ENCODE measurements around the gene SLAMF9. TPM values are rescaled to one million over a fixed set of nuclear protein-coding genes. Genes with fewer than 3 reads are reported as not detected.

Gene SLAMF9
- total RNA-seq, 4 donors from 2014 or later, result 0.66 to 16.5 (median 3.6) TPM; not detected in 1

GRCh38 chr1:159929155-159930051, 24.6 kb downstream of the SLAMF9 start:
- no peak for TF ChIP-seq CTCF (IDR thresholded peaks at IDR 0.05; ENCODE audit: low read depth)

- TF ChIP-seq CTCF (IDR thresholded peaks at IDR 0.05; ENCODE audit: low read depth), result no peak
Measured at GRCh38 chr1:159928491-159929050, 25.5 kb downstream of the SLAMF9 start.

- TF ChIP-seq CTCF (IDR thresholded peaks at IDR 0.05; ENCODE audit: low read depth), result no peak
Measured at GRCh38 chr1:159927849-159928431, 26.1 kb downstream of the SLAMF9 start.

GRCh38 chr1:159927211-159927848, 26.7 kb downstream of the SLAMF9 start:
- no peak for TF ChIP-seq CTCF (IDR thresholded peaks at IDR 0.05; ENCODE audit: low read depth)

GRCh38 chr1:159925719-159926078, 28.3 kb downstream of the SLAMF9 start:
- no peak for TF ChIP-seq CTCF (IDR thresholded peaks at IDR 0.05; ENCODE audit: low read depth)

- TF ChIP-seq CTCF (IDR thresholded peaks at IDR 0.05; ENCODE audit: low read depth), result no peak
Measured at GRCh38 chr1:159924791-159925718, 29.0 kb downstream of the SLAMF9 start, which contains the start of gene TAGLN2. TSS of gene TAGLN2 (minus strand) at chr1:159925507. CDS start at chr1:159920509, 4,998 bp downstream.
